Measurements from ENCODE around the gene ICOS.

ICOS gene

GRCh38 chr2:203996692-203997091, 60.1 kb downstream of the ICOS start:
- no peak overlapping the region for H3K27ac Mint-ChIP-seq
- H3K4me1 Mint-ChIP-seq (ENCODE audit: low read depth), result peaks cover 12% of the 10 kb centered on the region

GRCh38 chr2:203997481-203997880, 60.9 kb downstream of the ICOS start:
- no peak overlapping the region for H3K27ac Mint-ChIP-seq
- peaks cover 12% of the 10 kb centered on the region for H3K4me1 Mint-ChIP-seq (ENCODE audit: low read depth)
- no peaks in the 10 kb centered on the region for H3K27me3 Mint-ChIP-seq
- H3K9me3 Mint-ChIP-seq, result no peaks in the 10 kb centered on the region
- intact Hi-C loops (cut with micrococcal nuclease), result no loop called here
- no peaks in the 10 kb centered on the region for H3K36me3 Mint-ChIP-seq (ENCODE audit: low read depth)
- no peak overlapping the region for H3K4me3 Mint-ChIP-seq

More at GRCh38 chr2:203996692-203997091, 60.1 kb downstream of the ICOS start:
- Mint-ChIP-seq H3K27me3 (no peaks in the 10 kb centered on the region), H3K36me3 (ENCODE audit: low read depth) (no peaks in the 10 kb centered on the region), H3K9me3 (no peaks in the 10 kb centered on the region), H3K4me3 (no peak overlapping the region)
- intact Hi-C loops (cut with micrococcal nuclease), result no loop called here

DNA sequence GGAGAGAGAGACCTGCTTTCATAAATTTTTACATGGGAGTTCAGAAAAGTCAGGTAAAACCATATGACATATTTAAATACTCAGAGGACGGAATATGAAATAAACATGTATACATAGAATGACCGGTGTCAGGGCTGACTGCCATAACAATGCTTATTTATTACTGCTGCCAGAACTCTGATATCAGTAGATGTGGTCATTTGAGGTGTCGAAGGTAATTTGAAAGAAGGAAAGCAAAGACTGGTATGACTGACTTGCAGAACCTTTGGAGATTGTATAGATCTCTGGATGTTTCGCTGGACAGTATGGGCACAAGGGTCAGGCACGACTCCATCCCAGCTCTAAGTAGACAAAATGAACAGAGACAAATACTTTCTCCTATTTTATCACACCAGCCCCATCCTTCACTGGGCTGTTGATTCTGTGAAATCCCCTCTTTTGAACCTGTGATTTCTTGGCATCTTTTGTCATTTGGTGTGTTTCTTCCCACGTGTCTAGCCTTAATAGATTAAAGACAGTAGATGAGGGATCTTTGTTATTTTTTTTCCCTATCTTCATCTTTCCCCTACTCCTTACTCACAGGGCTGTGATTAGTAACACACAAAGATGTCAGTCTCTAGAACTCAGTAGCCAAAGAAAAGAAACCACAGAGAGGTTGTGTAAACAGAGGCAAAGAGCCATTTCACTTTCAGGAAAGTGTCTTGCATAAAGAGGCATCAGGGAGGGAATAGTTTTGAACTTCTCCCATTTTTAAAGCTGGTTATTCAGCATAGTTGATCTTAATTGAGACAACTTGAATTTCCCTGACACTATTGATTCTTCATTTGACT, 61.6 kb downstream of the ICOS start:
- Mint-ChIP-seq H3K27ac (no peak overlapping the region), H3K36me3 (ENCODE audit: low read depth) (no peaks in the 10 kb centered on the region), H3K4me3 (no peak overlapping the region), H3K9me3 (no peaks in the 10 kb centered on the region), H3K27me3 (no peaks in the 10 kb centered on the region), H3K4me1 (ENCODE audit: low read depth) (peaks cover 12% of the 10 kb centered on the region)
- intact Hi-C loops (cut with micrococcal nuclease), result no loop called here

GRCh38 chr2:203999835-204000234, 63.3 kb downstream of the ICOS start:
- Mint-ChIP-seq H3K27ac (no peak overlapping the region), H3K9me3 (no peaks in the 10 kb centered on the region)

GRCh38 chr2:204000446-204000845, 63.9 kb downstream of the ICOS start:
- Mint-ChIP-seq H3K4me1 (ENCODE audit: low read depth) (peaks cover 12% of the 10 kb centered on the region), H3K36me3 (ENCODE audit: low read depth) (no peaks in the 10 kb centered on the region), H3K4me3 (no peak overlapping the region), H3K27me3 (peaks cover 1% of the 10 kb centered on the region), H3K27ac (no peak overlapping the region), H3K9me3 (no peaks in the 10 kb centered on the region)
- intact Hi-C loops (cut with micrococcal nuclease), result no loop called here

More at GRCh38 chr2:203999835-204000234, 63.3 kb downstream of the ICOS start:
- Mint-ChIP-seq H3K4me3 (no peak overlapping the region), H3K27me3 (peaks cover 1% of the 10 kb centered on the region), H3K4me1 (ENCODE audit: low read depth) (peaks cover 12% of the 10 kb centered on the region), H3K36me3 (ENCODE audit: low read depth) (no peaks in the 10 kb centered on the region)
- intact Hi-C loops (cut with micrococcal nuclease), result no loop called here

- Mint-ChIP-seq H3K4me3 (no peak overlapping the region), H3K27me3 (peaks cover 1% of the 10 kb centered on the region), H3K9me3 (peaks cover 9% of the 10 kb centered on the region), H3K4me1 (ENCODE audit: low read depth) (peaks cover 10% of the 10 kb centered on the region), H3K36me3 (ENCODE audit: low read depth) (no peaks in the 10 kb centered on the region), H3K27ac (no peak overlapping the region)
- intact Hi-C loops (cut with micrococcal nuclease), result no loop called here
These were observed 66.9 kb downstream of the ICOS start for GRCh38 chr2:204003276-204003990.

DNA sequence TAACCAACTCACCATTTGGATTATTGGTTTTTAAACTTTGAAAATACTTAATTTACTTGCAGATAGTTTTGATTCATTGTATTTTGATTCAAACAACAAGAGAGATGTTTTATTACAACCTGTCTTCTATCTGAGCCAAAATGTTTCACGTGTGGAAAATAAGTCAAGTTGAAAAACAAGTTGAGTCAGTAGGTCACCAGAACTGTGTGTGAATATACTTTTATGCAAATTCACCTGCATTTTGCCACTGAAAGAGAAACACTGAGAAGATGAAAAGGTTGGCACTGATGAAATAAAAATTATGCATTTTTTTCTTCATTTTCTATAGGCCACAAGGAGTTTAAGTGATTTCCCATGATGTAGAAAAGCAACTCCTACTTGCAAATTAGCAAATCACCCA, 68.3 kb downstream of the ICOS start:
- peaks cover 4% of the 10 kb centered on the region for H3K27me3 Mint-ChIP-seq
- no peaks in the 10 kb centered on the region for H3K36me3 Mint-ChIP-seq (ENCODE audit: low read depth)
- H3K4me1 Mint-ChIP-seq (ENCODE audit: low read depth), result peaks cover 6% of the 10 kb centered on the region
- intact Hi-C loops (cut with micrococcal nuclease), result no loop called here
- peaks cover 9% of the 10 kb centered on the region for H3K9me3 Mint-ChIP-seq
- no peak overlapping the region for H3K27ac Mint-ChIP-seq
- H3K4me3 Mint-ChIP-seq, result no peak overlapping the region

- H3K4me3 Mint-ChIP-seq, result no peak overlapping the region
- peaks cover 6% of the 10 kb centered on the region for H3K4me1 Mint-ChIP-seq (ENCODE audit: low read depth)
- H3K36me3 Mint-ChIP-seq (ENCODE audit: low read depth), result no peaks in the 10 kb centered on the region
- intact Hi-C loops (cut with micrococcal nuclease), result no loop called here
- H3K9me3 Mint-ChIP-seq, result peaks cover 9% of the 10 kb centered on the region
- no peak overlapping the region for H3K27ac Mint-ChIP-seq
- peaks cover 4% of the 10 kb centered on the region for H3K27me3 Mint-ChIP-seq
These were observed 69.6 kb downstream of the ICOS start for GRCh38 chr2:204005940-204006721.

GRCh38 chr2:204008352-204008751, 71.8 kb downstream of the ICOS start:
- H3K4me1 Mint-ChIP-seq (ENCODE audit: low read depth), result peaks cover 6% of the 10 kb centered on the region
- no peaks in the 10 kb centered on the region for H3K36me3 Mint-ChIP-seq (ENCODE audit: low read depth)
- H3K27me3 Mint-ChIP-seq, result peaks cover 8% of the 10 kb centered on the region
- H3K4me3 Mint-ChIP-seq, result no peak overlapping the region
- H3K27ac Mint-ChIP-seq, result no peak overlapping the region
- intact Hi-C loops (cut with micrococcal nuclease), result no loop called here
- H3K9me3 Mint-ChIP-seq, result peaks cover 9% of the 10 kb centered on the region

DNA sequence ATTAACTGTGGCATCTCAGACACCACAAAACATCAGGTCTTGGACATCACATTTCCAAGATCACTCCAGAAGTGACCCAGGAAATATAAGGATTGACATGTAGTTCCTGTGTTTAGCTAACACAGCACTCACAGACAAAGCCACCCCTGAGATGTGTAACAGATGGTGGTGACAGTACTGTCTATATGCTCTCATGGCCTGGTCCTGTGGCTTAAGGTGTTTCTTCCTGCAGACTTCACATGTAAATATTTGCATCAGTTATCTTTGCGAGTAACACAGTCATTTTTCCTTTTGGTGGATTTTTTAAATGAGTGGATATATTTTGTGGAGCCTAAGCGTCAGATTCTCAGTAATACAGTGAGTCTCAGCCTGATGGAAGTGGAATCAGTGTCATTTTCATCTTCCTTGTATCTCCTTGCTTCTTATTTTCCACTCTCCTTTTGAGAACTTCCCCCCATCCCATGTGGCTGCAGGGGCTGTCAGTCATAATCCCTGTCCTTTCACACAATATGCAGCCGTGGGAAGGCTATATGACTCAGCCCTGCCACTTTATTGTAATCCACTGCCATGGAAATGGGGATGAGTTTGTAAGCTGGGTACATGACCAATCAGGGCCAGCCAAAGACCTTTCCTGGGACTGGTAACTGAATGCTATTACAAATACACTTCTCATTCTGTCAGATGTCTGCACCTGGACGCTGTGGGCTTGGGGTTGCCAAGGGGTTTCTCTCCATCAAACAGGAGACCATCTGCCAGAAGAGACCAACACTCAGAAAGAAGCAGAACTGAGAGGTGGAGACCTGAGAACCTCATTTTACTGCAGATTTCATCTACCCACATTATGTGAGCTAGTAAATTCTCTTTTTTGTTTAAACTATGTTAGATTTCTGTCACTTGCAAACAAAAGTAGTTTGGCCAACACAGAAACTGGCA, 74.3 kb downstream of the ICOS start:
- Mint-ChIP-seq H3K9me3 (peaks cover 9% of the 10 kb centered on the region), H3K4me3 (no peak overlapping the region), H3K36me3 (ENCODE audit: low read depth) (no peaks in the 10 kb centered on the region), H3K4me1 (ENCODE audit: low read depth) (peaks cover 6% of the 10 kb centered on the region), H3K27me3 (peaks cover 8% of the 10 kb centered on the region), H3K27ac (no peak overlapping the region)
- intact Hi-C loops (cut with micrococcal nuclease), result no loop called here

Measured in dendritic cell treated with granulocyte-macrophage colony-stimulating factor and Interleukin-4, amounts not matched to agents 40 ng/mL and 50 ng/mL, for 4 days (primary cell).